OCI-LY3 (cell line): ENCODE data around the gene RDH8.

Experiments used
- H2AFZ ChIP-seq: fragments of 200-600, 300-600 bp; shearing (Covaris generic); 2 replicates; pipeline ENCODE4 v1.6.0; 2014; ENCODE audit warnings: antibody characterized with exemption, low read depth, low read length
- H3K27ac ChIP-seq: fragments of 200-600, 300-600 bp; sonication (generic); 2 replicates; pipeline ENCODE4 v1.5.1; 2014; ENCODE audit warnings: mild to moderate bottlenecking, low read length, moderate library complexity, mixed read lengths
- H3K27me3 ChIP-seq: fragments of 200-600, 300-600 bp; sonication (generic); 2 replicates; pipeline ENCODE4 v1.6.1; 2014; ENCODE audit warnings: low read depth, low read length, mixed read lengths
- H3K36me3 ChIP-seq: fragments of 200-600, 300-600 bp; sonication (generic); replicated peaks from 2 replicates; pipeline ENCODE3; 2014; ENCODE audit warnings: low read depth, low read length, mixed read lengths
- H3K4me1 ChIP-seq: fragments of 300-600, 200-600 bp; sonication (generic); 2 replicates; pipeline ENCODE4 v1.6.1; 2014; ENCODE audit warnings: low read length, mixed read lengths
- H3K4me2 ChIP-seq: fragments of 200-600, 300-600 bp; sonication (generic); 2 replicates; pipeline ENCODE4 v1.6.1; 2014; ENCODE audit warnings: low read length, mixed read lengths
- H3K4me3 ChIP-seq: fragments of 300-600, 200-600 bp; sonication (generic); 2 replicates; pipeline ENCODE4 v1.5.1; 2014; ENCODE audit warnings: antibody characterized with exemption, mild to moderate bottlenecking, low read length, moderate library complexity
- H3K79me2 ChIP-seq: fragments of 300-600, 200-600 bp; shearing (Covaris generic); 2 replicates; pipeline ENCODE4 v1.6.1; 2014; ENCODE audit warnings: mild to moderate bottlenecking, low read length, mixed read lengths
- H3K9ac ChIP-seq: fragments of 300-600, 200-600 bp; shearing (Covaris generic); 2 replicates; pipeline ENCODE4 v1.6.0; 2014; ENCODE audit warnings: mild to moderate bottlenecking, low read length, moderate library complexity
- H3K9me3 ChIP-seq: fragments of 200-600, 300-600 bp; shearing (Covaris generic); 2 replicates; pipeline ENCODE4 v1.6.1; 2014; ENCODE audit warnings: low read length, mixed read lengths; ENCODE audit not compliant: insufficient read depth
- H4K20me1 ChIP-seq: fragments of 200-600, 300-600 bp; sonication (generic); 2 replicates; pipeline ENCODE4 v1.6.1; 2016; ENCODE audit warnings: low read length, mixed read lengths; ENCODE audit not compliant: insufficient read depth
- EZH2phosphoT487 ChIP-seq: fragments of 200-600 bp; shearing (Covaris generic); IDR thresholded peaks from 2 replicates; pipeline ENCODE4 v1.6.1; 2018; ENCODE audit warnings: antibody characterized with exemption, mixed run types, low read depth
- TF ChIP-seq, protein P1 (sequence below): fragments of 200-600, 300-600 bp; sonication (generic); IDR thresholded peaks from 2 replicates; pipeline ENCODE4 v1.5.1; 2014; ENCODE audit warnings: antibody characterized with exemption, low read length, low read depth

Gene RDH8

DNA sequence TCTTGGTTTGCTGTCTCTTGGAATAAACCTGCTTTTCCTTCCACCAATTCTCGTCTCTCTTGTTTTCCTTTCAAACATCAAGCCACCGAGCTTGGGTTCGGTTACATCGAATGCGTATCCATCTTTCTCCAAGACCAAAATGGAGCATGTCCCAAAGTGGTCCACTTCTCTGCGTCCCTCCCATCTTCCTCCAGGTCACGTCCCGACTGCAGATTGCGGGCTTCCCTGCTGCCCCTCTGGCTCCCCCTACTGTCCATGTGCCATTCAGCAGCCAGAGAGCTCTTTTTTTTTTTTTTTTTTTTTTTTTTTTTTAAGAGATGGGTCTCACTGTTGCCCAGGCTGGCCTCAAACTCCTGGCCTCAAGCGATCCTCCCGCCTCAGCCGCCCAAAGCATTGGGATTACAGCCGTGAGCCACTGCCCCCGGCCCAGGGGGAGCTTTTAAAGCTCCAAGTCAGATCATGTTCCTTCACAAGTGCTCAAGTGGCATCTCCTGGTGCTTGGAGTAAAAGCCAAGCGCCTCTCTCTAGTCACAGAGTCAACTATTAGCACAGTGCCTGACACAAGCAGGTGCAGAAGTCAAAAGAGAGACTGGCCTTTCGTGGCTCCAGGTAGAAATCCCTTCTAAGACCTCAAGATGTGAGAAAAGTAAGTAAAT lies 13.0 kb upstream of the RDH8 start:
- no peaks in the 10 kb centered on the region for H3K79me2 ChIP-seq
- H3K9me3 ChIP-seq = no peaks in the 10 kb centered on the region
- peak overlapping the region; percentile 45 for H3K4me3 ChIP-seq
- peaks cover 5% of the 10 kb centered on the region for H3K4me1 ChIP-seq
- H3K9ac ChIP-seq = no peak overlapping the region
- no peak overlapping the region for H3K27ac ChIP-seq
- H2AFZ ChIP-seq = peak overlapping the region; percentile 30; the same call in 1 of the 2 replicates
- TF ChIP-seq, protein P1, sequence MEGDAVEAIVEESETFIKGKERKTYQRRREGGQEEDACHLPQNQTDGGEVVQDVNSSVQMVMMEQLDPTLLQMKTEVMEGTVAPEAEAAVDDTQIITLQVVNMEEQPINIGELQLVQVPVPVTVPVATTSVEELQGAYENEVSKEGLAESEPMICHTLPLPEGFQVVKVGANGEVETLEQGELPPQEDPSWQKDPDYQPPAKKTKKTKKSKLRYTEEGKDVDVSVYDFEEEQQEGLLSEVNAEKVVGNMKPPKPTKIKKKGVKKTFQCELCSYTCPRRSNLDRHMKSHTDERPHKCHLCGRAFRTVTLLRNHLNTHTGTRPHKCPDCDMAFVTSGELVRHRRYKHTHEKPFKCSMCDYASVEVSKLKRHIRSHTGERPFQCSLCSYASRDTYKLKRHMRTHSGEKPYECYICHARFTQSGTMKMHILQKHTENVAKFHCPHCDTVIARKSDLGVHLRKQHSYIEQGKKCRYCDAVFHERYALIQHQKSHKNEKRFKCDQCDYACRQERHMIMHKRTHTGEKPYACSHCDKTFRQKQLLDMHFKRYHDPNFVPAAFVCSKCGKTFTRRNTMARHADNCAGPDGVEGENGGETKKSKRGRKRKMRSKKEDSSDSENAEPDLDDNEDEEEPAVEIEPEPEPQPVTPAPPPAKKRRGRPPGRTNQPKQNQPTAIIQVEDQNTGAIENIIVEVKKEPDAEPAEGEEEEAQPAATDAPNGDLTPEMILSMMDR = peak; percentile 67
- no peak for TF ChIP-seq EZH2phosphoT487
- no peaks in the 10 kb centered on the region for H3K36me3 ChIP-seq
- H3K27me3 ChIP-seq = peaks cover 12% of the 10 kb centered on the region; the same call in 1 of the 2 replicates
- H4K20me1 ChIP-seq = no peaks in the 10 kb centered on the region
- peak overlapping the region; percentile 53 for H3K4me2 ChIP-seq

DNA sequence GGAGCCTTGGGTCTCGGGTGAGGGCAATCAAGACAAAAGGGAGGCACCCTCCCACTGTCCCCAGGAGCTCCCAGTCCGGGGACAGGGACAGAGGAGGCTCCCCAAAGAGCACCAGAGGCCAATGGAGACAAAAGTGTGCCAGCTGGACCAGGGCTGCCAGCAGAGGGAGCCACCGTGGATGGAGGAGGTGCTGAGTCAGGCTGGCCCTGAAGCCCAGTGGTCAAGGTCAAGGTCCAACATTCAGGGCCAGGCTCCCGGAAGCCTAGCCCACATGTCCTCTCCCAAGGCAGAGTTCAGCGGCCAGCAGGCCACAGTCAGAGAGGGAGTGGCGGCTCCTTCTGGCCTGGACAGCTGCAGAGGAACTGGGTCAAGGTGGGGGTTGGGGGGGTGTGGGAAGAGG lies 11.4 kb upstream of the RDH8 start:
- H2AFZ ChIP-seq = no peak overlapping the region

DNA sequence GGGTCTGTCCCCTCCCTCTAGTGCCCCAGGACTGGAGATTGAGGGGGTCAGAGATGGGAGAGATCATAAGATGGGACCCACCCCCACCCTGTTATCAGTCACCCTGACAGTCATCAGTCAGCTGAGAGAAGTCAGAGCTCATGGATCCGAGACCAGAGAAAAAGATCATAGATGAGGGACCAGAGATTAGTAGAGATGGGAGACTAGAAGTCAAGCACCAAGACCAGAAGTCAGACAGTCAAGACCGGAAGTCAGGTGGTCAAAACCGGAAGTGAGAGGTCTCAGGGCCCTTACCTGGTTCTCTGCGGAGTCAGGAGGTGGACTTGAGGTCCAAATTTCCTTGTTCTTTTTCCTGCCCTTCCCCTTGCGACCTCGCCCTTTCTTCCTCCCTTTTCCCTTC lies 10.0 kb upstream of the RDH8 start:
- H3K9me3 ChIP-seq = no peaks in the 10 kb centered on the region
- no peak overlapping the region for H3K27ac ChIP-seq
- H3K9ac ChIP-seq = no peak overlapping the region
- no peak for TF ChIP-seq EZH2phosphoT487
- TF ChIP-seq, protein P1 = no peak
- peaks cover 3% of the 10 kb centered on the region; the same call in 1 of the 2 replicates for H3K4me1 ChIP-seq
- no peaks in the 10 kb centered on the region for H4K20me1 ChIP-seq
- no peak overlapping the region for H3K4me2 ChIP-seq
- H3K79me2 ChIP-seq = no peaks in the 10 kb centered on the region
- H3K4me3 ChIP-seq = no peak overlapping the region
- H2AFZ ChIP-seq = no peak overlapping the region; the same call in 1 of the 2 replicates
- H3K36me3 ChIP-seq = no peaks in the 10 kb centered on the region
- H3K27me3 ChIP-seq = peaks cover 5% of the 10 kb centered on the region; the same call in 1 of the 2 replicates

More for the DNA sequence above, 11.4 kb upstream of the RDH8 start:
- no peaks in the 10 kb centered on the region for H4K20me1 ChIP-seq
- no peaks in the 10 kb centered on the region for H3K9me3 ChIP-seq
- H3K27me3 ChIP-seq = 0 out of 2 replicates have a peak, but pooled peaks cover 8% of the 10 kb centered on the region
- peaks cover 3% of the 10 kb centered on the region; the same call in 1 of the 2 replicates for H3K4me1 ChIP-seq
- H3K9ac ChIP-seq = no peak overlapping the region
- no peaks in the 10 kb centered on the region for H3K36me3 ChIP-seq
- TF ChIP-seq, protein P1 = peak; percentile 56
- no peak for TF ChIP-seq EZH2phosphoT487
- H3K4me3 ChIP-seq = no peak overlapping the region
- H3K79me2 ChIP-seq = no peaks in the 10 kb centered on the region
- H3K27ac ChIP-seq = no peak overlapping the region
- no peak overlapping the region for H3K4me2 ChIP-seq

DNA sequence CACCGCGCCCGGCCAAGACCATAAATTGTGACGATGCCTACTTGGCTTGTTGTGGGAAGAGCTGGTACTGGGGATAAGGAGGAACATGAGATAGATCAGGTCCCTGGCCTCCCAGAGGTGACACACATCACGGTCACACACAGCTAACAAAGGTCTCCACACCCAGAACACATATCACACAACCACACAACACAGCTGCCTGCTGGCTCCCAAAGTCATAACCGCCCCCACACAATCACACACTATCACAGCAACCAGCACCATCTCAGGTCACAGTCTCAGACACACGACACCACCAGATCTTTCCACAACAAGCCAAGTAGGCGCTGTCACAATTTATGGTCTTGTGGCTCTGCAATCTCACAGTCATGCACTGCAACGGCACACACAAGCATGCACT lies 8.7 kb upstream of the RDH8 start:
- Histone ChIP-seq H3K4me3 (no peak overlapping the region), H3K9ac (no peak overlapping the region), H2AFZ (no peak overlapping the region), H3K4me2 (no peak overlapping the region), H3K36me3 (no peaks in the 10 kb centered on the region), H3K9me3 (no peaks in the 10 kb centered on the region), H3K27ac (no peak overlapping the region), H3K79me2 (no peaks in the 10 kb centered on the region), H3K4me1 (peaks cover 3% of the 10 kb centered on the region; the same call in 1 of the 2 replicates), H3K27me3 (peaks cover 11% of the 10 kb centered on the region; the same call in 1 of the 2 replicates), H4K20me1 (no peaks in the 10 kb centered on the region)
- TF ChIP-seq EZH2phosphoT487 = no peak
- TF ChIP-seq, protein P1 = no peak
